Ovary (tissue), 3 donors: ENCODE data around the gene COG2.

ENCODE experiments used
- POLR2A ChIP-seq: fragments of 450-650 bp; IDR thresholded peaks from one replicate; pipeline ENCODE4 v1.6.1; 2017; ENCODE audit warnings: antibody characterized with exemption, mild to moderate bottlenecking, moderate library complexity
- TF ChIP-seq, protein P1 (sequence below), 3 donors: fragments of 450-650 bp in 2 of 3; fragments of 200-600 bp in 1 of 3; IDR thresholded peaks; one replicate each; pipeline versions ENCODE4 v1.5.1 to v1.8.0; 2016 to 2022; ENCODE audit warnings: antibody characterized with exemption in 3 of 3, mild to moderate bottlenecking in 1 of 3
- donor health status: DM: no; HTN: no; CAD: no.

DNA sequence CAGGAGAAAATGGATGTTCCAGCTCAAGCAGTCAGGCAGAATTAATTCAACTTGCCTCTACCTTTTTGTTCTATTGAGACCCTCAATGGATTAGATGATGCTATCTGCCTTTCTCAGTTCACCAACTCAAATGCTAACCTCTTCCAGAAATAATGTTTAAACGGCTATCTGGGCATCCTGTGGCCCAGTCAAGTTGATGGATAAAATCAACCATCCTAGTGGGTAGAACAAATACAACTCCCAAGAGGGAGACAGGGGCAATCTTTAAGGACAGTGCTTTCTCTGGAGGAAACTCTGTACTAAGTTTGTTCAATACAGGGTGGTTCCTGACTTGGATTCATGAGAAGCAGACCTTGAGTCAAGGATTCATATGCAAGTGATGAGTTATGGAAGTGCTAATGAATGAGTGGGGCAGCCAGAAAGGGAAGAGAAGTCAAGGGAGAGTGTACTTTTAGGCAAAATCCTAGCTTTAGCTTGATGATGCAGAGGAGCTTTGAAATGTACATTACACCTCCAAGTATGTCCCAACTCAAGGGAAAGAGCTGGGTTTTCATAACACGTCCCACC is 49.4 kb upstream of the COG2 start:
- TF ChIP-seq, protein P1, sequence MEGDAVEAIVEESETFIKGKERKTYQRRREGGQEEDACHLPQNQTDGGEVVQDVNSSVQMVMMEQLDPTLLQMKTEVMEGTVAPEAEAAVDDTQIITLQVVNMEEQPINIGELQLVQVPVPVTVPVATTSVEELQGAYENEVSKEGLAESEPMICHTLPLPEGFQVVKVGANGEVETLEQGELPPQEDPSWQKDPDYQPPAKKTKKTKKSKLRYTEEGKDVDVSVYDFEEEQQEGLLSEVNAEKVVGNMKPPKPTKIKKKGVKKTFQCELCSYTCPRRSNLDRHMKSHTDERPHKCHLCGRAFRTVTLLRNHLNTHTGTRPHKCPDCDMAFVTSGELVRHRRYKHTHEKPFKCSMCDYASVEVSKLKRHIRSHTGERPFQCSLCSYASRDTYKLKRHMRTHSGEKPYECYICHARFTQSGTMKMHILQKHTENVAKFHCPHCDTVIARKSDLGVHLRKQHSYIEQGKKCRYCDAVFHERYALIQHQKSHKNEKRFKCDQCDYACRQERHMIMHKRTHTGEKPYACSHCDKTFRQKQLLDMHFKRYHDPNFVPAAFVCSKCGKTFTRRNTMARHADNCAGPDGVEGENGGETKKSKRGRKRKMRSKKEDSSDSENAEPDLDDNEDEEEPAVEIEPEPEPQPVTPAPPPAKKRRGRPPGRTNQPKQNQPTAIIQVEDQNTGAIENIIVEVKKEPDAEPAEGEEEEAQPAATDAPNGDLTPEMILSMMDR (IDR thresholded peaks at IDR 0.05), result no peak
- no peak for TF ChIP-seq POLR2A
